Choroid plexus epithelial cell (primary cell): Measurements from ENCODE around the gene ARID1A.

Source experiments
- DNase-seq: peaks from one replicate; pipeline ENCODE4 v3.0.0-alpha.2; 2010; ENCODE audit warnings: low read depth
- H3K4me3 ChIP-seq: 2 replicates; pipeline ENCODE4 v1.5.1; 2011; ENCODE audit warnings: low read depth, mild to moderate bottlenecking, control low read depth, low read length, moderate library complexity
- TF ChIP-seq, protein P1 (sequence below): conservative IDR thresholded peaks from 2 replicates; pipeline ENCODE4 v1.5.1; 2011; ENCODE audit warnings: low read depth, mild to moderate bottlenecking, control low read depth, inconsistent platforms, low read length, moderate library complexity

Gene ARID1A

DNA sequence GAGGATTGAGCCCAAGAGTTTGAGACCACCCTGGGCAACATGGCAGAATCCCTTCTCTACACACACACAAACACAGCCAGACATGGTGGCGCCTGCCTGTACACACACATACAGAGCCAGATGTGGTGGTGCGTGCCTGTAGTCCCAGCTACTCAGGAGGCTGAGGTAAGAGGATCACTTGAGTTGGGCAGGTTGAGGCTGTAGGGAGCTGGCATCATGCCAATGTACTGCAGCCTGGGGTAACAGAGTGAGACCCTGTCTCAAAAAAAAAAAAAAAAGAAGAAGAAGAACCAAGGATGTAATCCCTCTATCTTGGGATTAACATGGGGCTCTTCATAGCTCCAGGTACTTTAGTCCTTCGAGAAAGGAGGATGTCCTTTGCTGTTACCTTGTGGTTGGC lies 62.5 kb downstream of the ARID1A start:
- TF ChIP-seq, protein P1, sequence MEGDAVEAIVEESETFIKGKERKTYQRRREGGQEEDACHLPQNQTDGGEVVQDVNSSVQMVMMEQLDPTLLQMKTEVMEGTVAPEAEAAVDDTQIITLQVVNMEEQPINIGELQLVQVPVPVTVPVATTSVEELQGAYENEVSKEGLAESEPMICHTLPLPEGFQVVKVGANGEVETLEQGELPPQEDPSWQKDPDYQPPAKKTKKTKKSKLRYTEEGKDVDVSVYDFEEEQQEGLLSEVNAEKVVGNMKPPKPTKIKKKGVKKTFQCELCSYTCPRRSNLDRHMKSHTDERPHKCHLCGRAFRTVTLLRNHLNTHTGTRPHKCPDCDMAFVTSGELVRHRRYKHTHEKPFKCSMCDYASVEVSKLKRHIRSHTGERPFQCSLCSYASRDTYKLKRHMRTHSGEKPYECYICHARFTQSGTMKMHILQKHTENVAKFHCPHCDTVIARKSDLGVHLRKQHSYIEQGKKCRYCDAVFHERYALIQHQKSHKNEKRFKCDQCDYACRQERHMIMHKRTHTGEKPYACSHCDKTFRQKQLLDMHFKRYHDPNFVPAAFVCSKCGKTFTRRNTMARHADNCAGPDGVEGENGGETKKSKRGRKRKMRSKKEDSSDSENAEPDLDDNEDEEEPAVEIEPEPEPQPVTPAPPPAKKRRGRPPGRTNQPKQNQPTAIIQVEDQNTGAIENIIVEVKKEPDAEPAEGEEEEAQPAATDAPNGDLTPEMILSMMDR, result no peak
- DNase-seq, result no peak

DNA sequence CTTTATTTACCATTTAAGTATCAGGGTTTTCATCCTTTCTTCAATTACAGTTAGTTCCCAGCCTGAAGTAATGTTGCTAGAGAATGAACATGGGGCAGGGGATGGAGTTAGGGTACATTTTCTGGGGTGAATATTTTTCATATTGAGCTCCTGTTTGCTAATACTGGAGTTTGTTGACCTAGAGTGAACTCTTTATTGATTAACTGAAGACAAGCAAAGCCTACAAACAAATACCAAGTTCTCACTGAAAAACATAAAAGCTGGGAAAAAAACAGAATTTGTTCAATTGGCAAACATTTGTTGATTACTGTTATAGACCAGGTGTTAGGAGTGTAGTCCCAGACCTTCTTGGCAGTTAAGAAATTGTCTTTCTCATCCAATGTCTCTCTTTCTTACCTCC lies 63.7 kb downstream of the ARID1A start:
- no peak overlapping the region for H3K4me3 ChIP-seq
- TF ChIP-seq, protein P1, result no peak
- no peak for DNase-seq

More for the DNA sequence above, 62.5 kb downstream of the ARID1A start:
- no peak overlapping the region for H3K4me3 ChIP-seq

DNA sequence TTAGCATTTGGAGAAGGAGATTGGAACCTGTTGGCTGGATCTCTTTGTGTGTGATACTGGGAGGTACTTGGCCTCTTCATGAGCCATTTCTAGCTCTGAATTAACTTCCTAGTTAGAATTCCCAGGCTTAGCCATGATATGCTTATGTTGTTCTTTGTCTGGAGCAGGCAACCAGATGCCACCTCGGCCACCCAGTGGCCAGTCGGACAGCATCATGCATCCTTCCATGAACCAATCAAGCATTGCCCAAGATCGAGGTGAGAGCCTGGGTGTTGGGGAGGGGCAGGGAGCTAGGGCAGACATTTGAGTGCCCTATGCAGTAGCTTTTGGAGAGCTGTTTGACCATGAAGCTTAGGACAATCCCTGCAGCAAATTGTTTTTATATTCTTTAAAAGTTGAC lies 65.4 kb downstream of the ARID1A start:
- TF ChIP-seq, protein P1, result peak; percentile 28
- DNase-seq, result no peak
- no peak overlapping the region for H3K4me3 ChIP-seq

DNA sequence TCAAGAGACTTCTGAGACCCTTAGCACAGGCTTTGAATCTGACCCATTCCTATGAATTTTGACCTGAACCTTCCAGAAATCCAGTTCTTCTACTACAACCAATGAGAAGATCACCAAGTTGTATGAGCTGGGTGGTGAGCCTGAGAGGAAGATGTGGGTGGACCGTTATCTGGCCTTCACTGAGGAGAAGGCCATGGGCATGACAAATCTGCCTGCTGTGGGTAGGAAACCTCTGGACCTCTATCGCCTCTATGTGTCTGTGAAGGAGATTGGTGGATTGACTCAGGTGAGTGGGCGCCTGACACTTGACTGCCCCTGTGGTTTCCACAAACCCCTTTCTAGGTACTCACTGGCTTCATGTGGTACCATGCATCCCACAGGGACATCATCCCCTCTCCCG lies 71.9 kb downstream of the ARID1A start:
- no peak overlapping the region for H3K4me3 ChIP-seq
- TF ChIP-seq, protein P1, result no peak
- DNase-seq, result no peak

DNA sequence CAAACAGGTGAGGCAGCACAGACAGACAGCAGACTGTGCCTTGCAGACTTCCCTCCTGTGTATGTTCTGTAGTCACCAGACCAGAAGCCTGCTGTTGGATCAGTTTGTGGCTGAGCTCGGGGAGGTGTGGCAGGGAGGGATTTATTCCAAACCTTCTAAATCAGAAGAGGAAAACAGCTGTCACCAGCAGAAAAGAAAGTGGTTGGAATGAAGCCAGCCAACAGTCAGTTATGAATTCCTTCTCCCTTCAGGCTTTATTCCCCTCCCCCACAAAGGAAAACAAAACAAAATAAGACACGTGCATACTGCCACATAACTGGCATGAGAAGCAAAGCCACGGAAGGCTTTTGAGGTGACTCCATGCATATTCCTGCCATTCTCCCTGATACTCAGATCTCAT lies 72.9 kb downstream of the ARID1A start:
- DNase-seq, result peak; percentile 87
- no peak overlapping the region for H3K4me3 ChIP-seq
- TF ChIP-seq, protein P1, result no peak

DNA sequence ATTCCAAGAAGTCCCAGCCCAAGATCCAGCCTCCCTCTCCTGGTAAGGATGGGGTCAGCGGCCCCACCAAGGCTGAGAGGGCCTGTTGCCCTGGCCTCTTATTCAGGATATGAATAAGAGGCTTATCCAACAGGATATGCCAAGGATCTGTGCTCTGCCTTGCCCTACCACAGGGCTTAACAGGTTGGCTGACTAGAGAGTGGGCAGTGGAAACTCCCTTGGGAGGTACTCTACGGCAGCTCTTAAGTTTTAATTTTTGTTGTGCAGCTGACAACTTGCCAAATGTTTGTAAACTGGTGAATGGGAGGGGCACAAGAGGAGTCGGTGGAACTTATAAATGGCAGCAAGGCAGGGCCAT lies 75.4 kb downstream of the ARID1A start:
- H3K4me3 ChIP-seq, result no peak overlapping the region
- TF ChIP-seq, protein P1, result no peak

DNA sequence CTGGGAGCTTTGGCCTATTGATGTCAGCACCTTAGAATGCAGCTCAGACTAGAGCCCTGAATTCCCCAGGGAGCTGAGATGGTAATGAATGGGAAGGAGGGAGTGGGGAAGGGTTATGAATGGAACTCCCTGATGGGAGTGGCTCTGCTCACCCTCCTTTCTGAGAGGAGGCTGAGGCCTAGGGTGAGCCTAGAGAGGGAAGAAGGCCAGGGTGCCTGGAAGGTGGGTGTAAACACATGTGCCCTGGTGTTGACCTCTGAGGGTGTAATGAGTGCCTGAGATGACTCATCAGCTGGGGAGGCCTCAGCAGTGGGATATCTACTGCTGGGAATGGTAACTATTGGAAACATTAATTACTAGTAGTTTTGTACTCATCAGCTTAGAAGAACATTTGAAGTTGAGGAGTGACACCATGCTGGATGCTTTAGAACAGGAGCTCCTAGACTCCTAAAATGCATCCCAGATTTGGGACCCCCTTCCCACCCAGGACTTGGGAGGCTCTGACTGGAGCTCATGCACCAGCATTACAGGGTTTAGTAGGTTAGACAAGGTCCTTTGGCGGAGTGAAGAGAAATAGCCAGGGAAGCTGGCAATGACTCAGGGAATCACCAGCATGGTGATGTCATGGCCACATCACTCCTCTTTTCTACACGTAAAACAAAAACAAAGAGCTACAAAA lies 76.0 kb downstream of the ARID1A start:
- TF ChIP-seq, protein P1, result no peak
- peak; percentile 98 for DNase-seq
- H3K4me3 ChIP-seq, result no peak overlapping the region

More for the DNA sequence above, 75.4 kb downstream of the ARID1A start:
- DNase-seq, result no peak
